A673 (cell line): Measurements from ENCODE around the gene HTATIP2. TPM values are rescaled to one million over a fixed set of nuclear protein-coding genes. Genes with fewer than 3 reads are reported as not detected.
A peak's percentile ranks its signal among the peaks of the same experiment; 100 is the strongest.
"Not testable (repeated sequence)": the region's sequence is repeated elsewhere in the genome, so short reads cannot be mapped to it uniquely, and the experiment has no call there.

Experiments
- BruUV-seq: library from RNA; stranded (reverse); fragments of 400-500 nt; replicated peaks from 2 replicates; lab custom pipeline; 2021; lab: Mats Ljungman, UMichigan
- CTCF ChIA-PET: fragments of 300-600 bp; sonication (Branson Sonifier 250); formaldehyde crosslinking; loops from one replicate; lab custom pipeline; 2022; ENCODE audit warnings: antibody characterized with exemption; lab: Charles Lee
- POLR2A ChIA-PET: fragments of 300-600 bp; sonication (Branson Sonifier 250); formaldehyde crosslinking; loops from one replicate; lab custom pipeline; 2022; ENCODE audit warnings: antibody characterized with exemption; ENCODE audit not compliant: low non-redundant PET; lab: Charles Lee
- DNase-seq: peaks from one replicate; pipeline ENCODE4 v3.0.0-alpha.2; 2015; ENCODE audit warnings: low spot score
- H3K27ac ChIP-seq: fragments of 200-600 bp; sonication (generic); 2 replicates; pipeline ENCODE4 v1.5.1; 2016; ENCODE audit warnings: mixed run types, low read depth, mild to moderate bottlenecking, mixed read lengths, antibody characterized with exemption, low read length; ENCODE audit not compliant: poor library complexity, severe bottlenecking
- H3K27me3 ChIP-seq: fragments of 200-600 bp; sonication (generic); replicated peaks from 2 replicates; pipeline ENCODE4 v1.6.1; 2017; ENCODE audit warnings: mixed run types, low read depth, mild to moderate bottlenecking, mixed read lengths, antibody characterized with exemption, low read length; ENCODE audit not compliant: insufficient read depth, poor library complexity
- H3K36me3 ChIP-seq: fragments of 200-600 bp; sonication (generic); 2 replicates; pipeline ENCODE4 v1.6.1; 2016; ENCODE audit warnings: mixed run types, mild to moderate bottlenecking, mixed read lengths, antibody characterized with exemption, low read length; ENCODE audit not compliant: insufficient read depth, poor library complexity, severe bottlenecking
- H3K4me1 ChIP-seq: fragments of 200-600 bp; sonication (generic); 2 replicates; pipeline ENCODE4 v1.6.1; 2017; ENCODE audit warnings: mixed run types, mild to moderate bottlenecking, mixed read lengths, antibody characterized with exemption, low read length; ENCODE audit not compliant: insufficient read depth, poor library complexity, severe bottlenecking
- H3K4me3 ChIP-seq: fragments of 200-600 bp; sonication (generic); 2 replicates; pipeline ENCODE4 v1.5.1; 2016; ENCODE audit warnings: low read depth, mixed run types, mild to moderate bottlenecking, mixed read lengths, low read length; ENCODE audit not compliant: poor library complexity, severe bottlenecking
- H3K9me3 ChIP-seq: fragments of 200-600 bp; sonication (generic); 2 replicates; pipeline ENCODE4 v1.6.1; 2016; ENCODE audit warnings: mixed run types, low read depth, mild to moderate bottlenecking, mixed read lengths, antibody characterized with exemption, low read length; ENCODE audit not compliant: poor library complexity, severe bottlenecking
- EZH2 ChIP-seq: fragments of 200-600 bp; sonication (generic); IDR thresholded peaks from 2 replicates; pipeline ENCODE4 v1.6.1; 2017; ENCODE audit warnings: borderline replicate concordance, low read depth, mild to moderate bottlenecking, mixed read lengths, antibody characterized with exemption, low read length; ENCODE audit not compliant: poor library complexity, severe bottlenecking
- intact Hi-C: fragments of 100-400 bp; cut with micrococcal nuclease; formaldehyde crosslinking; loops from one replicate; pipeline ENCODE4 v1.10.0; 2022; ENCODE audit not compliant: unreplicated experiment
- total RNA-seq: library from RNA; stranded (reverse); gene quantifications from 2 replicates; pipeline ENCODE4 v1.2.3, GENCODE V29; 2021
- TF ChIP-seq, protein P1 (sequence below): fragments of 300-800, 200-600 bp; sonication (generic); conservative IDR thresholded peaks from 2 replicates; pipeline ENCODE4 v1.5.1; 2017; ENCODE audit warnings: low read depth, mild to moderate bottlenecking, antibody characterized with exemption, low read length, moderate library complexity, mixed read lengths

Gene HTATIP2
- total RNA-seq, 1 experiment from 2014 or later, result 51.6 TPM

- Histone ChIP-seq H3K27ac (peak overlapping the region; percentile 37), H3K9me3 (no peaks in the 10 kb centered on the region), H3K4me3 (peak overlapping the region; percentile 65), H3K27me3 (no peaks in the 10 kb centered on the region), H3K36me3 (no peaks in the 10 kb centered on the region), H3K4me1 (peaks cover 9% of the 10 kb centered on the region)
- no TSS peak for BruUV-seq
- intact Hi-C loops, result no loop called here
- CTCF ChIA-PET, result no interaction called here
- POLR2A ChIA-PET, result no interaction called here
- TF ChIP-seq EZH2, result no peak
- TF ChIP-seq, protein P1, sequence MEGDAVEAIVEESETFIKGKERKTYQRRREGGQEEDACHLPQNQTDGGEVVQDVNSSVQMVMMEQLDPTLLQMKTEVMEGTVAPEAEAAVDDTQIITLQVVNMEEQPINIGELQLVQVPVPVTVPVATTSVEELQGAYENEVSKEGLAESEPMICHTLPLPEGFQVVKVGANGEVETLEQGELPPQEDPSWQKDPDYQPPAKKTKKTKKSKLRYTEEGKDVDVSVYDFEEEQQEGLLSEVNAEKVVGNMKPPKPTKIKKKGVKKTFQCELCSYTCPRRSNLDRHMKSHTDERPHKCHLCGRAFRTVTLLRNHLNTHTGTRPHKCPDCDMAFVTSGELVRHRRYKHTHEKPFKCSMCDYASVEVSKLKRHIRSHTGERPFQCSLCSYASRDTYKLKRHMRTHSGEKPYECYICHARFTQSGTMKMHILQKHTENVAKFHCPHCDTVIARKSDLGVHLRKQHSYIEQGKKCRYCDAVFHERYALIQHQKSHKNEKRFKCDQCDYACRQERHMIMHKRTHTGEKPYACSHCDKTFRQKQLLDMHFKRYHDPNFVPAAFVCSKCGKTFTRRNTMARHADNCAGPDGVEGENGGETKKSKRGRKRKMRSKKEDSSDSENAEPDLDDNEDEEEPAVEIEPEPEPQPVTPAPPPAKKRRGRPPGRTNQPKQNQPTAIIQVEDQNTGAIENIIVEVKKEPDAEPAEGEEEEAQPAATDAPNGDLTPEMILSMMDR, result no peak
- no peak for DNase-seq
Measured at GRCh38 chr11:20364341-20364792, 853 bp downstream of the HTATIP2 start.

- H3K27me3 ChIP-seq, H3K27ac ChIP-seq, H3K36me3 ChIP-seq, BruUV-seq, DNase-seq, POLR2A ChIA-PET, intact Hi-C loops, H3K4me1 ChIP-seq, H3K9me3 ChIP-seq, H3K4me3 ChIP-seq, CTCF ChIA-PET: not testable (repeated sequence)
Measured at GRCh38 chr11:20365465-20365864, 2.0 kb downstream of the HTATIP2 start.

- Histone ChIP-seq H3K36me3 (no peaks in the 10 kb centered on the region), H3K4me3 (peak overlapping the region; percentile 18), H3K27me3 (no peaks in the 10 kb centered on the region), H3K4me1 (peaks cover 9% of the 10 kb centered on the region), H3K9me3 (no peaks in the 10 kb centered on the region), H3K27ac (peak overlapping the region; percentile 71)
- no peak for TF ChIP-seq EZH2
- intact Hi-C loops, result no loop called here
- DNase-seq, result peak; percentile 59
- POLR2A ChIA-PET, result no interaction called here
- CTCF ChIA-PET, result interaction anchor here (2.0 kb wide), 1 partner anchor 13 kb away, joined by 5 read pairs; no protein-coding TSS in a partner anchor
- BruUV-seq, result TSS peak; percentile 1
Measured at GRCh38 chr11:20367313-20367948, 3.9 kb downstream of the HTATIP2 start.

GRCh38 chr11:20368438-20368837 lies 4.9 kb downstream of the HTATIP2 start:
- Histone ChIP-seq H3K9me3 (no peaks in the 10 kb centered on the region), H3K4me3 (no peak overlapping the region), H3K27me3 (no peaks in the 10 kb centered on the region), H3K36me3 (no peaks in the 10 kb centered on the region), H3K27ac (peak overlapping the region; percentile 31), H3K4me1 (peaks cover 9% of the 10 kb centered on the region)
- DNase-seq, result peak; percentile 15
- CTCF ChIA-PET, result no interaction called here
- TF ChIP-seq, protein P1, result no peak
- no peak for TF ChIP-seq EZH2
- BruUV-seq, result no TSS peak
- POLR2A ChIA-PET, result no interaction called here
- intact Hi-C loops, result no loop called here
